Endothelial cell of umbilical vein (primary cell): ENCODE data around the gene OMA1.

Source experiments
- GATA2 ChIP-seq: IDR thresholded peaks from 2 replicates; pipeline ENCODE4 v1.7.0; 2011; ENCODE audit warnings: low read depth, mild to moderate bottlenecking, moderate library complexity, mixed read lengths, low read length; ENCODE audit not compliant: insufficient read length, insufficient read depth
- POLR2AphosphoS5 ChIP-seq: IDR thresholded peaks from 2 replicates; pipeline ENCODE4 v1.6.1; 2012; ENCODE audit warnings: low read depth, mild to moderate bottlenecking, control low read depth, low read length, moderate library complexity; ENCODE audit not compliant: insufficient read depth
- TF ChIP-seq, protein P1 (sequence below), 2 donors: IDR thresholded peaks; 1 replicate in 1 of 2; 2 replicates in 1 of 2; pipeline ENCODE4 v1.5.1; 2011; ENCODE audit warnings: low read length in 2 of 2, mild to moderate bottlenecking in 2 of 2, moderate library complexity in 2 of 2, control low read depth in 1 of 2, inconsistent platforms in 1 of 2, low read depth in 1 of 2; ENCODE audit not compliant: insufficient read depth in 1 of 2; ENCODE audit errors: extremely low read depth in 1 of 2

GRCh38 chr1:58585581-58586151 is 39.1 kb upstream of the OMA1 start:
- TF ChIP-seq GATA2 (no peak), POLR2AphosphoS5 (no peak)
- TF ChIP-seq, protein P1, sequence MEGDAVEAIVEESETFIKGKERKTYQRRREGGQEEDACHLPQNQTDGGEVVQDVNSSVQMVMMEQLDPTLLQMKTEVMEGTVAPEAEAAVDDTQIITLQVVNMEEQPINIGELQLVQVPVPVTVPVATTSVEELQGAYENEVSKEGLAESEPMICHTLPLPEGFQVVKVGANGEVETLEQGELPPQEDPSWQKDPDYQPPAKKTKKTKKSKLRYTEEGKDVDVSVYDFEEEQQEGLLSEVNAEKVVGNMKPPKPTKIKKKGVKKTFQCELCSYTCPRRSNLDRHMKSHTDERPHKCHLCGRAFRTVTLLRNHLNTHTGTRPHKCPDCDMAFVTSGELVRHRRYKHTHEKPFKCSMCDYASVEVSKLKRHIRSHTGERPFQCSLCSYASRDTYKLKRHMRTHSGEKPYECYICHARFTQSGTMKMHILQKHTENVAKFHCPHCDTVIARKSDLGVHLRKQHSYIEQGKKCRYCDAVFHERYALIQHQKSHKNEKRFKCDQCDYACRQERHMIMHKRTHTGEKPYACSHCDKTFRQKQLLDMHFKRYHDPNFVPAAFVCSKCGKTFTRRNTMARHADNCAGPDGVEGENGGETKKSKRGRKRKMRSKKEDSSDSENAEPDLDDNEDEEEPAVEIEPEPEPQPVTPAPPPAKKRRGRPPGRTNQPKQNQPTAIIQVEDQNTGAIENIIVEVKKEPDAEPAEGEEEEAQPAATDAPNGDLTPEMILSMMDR (IDR thresholded peaks at IDR 0.05; ENCODE audit: extremely low read depth in 1 of 2, insufficient read depth in 1 of 2, low read depth in 1 of 2, low read length in 2 of 2), result no peak
